Transverse colon (tissue), 4 donors: ENCODE results near the gene TRIP12. TPM values are rescaled to one million over a fixed set of nuclear protein-coding genes. Genes with fewer than 3 reads are reported as not detected.

Experiments
- DNase-seq: peaks from one replicate; pipeline ENCODE4 v3.0.0-alpha.2; 2019
- H3K27ac ChIP-seq, 4 donors: fragments of 200-600 bp; sonication (generic); 2 replicates each; pipeline ENCODE4 v1.5.1; 2016 to 2018; ENCODE audit warnings: inconsistent platforms in 4 of 4
- H3K27me3 ChIP-seq: fragments of 200-600 bp; sonication (generic); 2 replicates; pipeline ENCODE4 v1.5.1; 2017; ENCODE audit warnings: inconsistent platforms
- H3K36me3 ChIP-seq, 4 donors: fragments of 200-600 bp; sonication (generic); 2 replicates each; pipeline ENCODE4 v1.5.1; 2017 to 2019; ENCODE audit warnings: inconsistent platforms in 4 of 4
- H3K4me1 ChIP-seq, 4 donors: fragments of 200-600 bp; sonication (generic); 2 replicates each; pipeline ENCODE4 v1.5.1; 2017 to 2020; ENCODE audit warnings: inconsistent platforms in 4 of 4
- H3K4me3 ChIP-seq, 4 donors: fragments of 200-600 bp; sonication (generic); 1 replicate in 1 of 4; 2 replicates in 3 of 4; pipeline versions ENCODE4 v1.5.1 to v1.6.1; 2017 to 2019; ENCODE audit warnings: inconsistent platforms in 4 of 4
- H3K9me3 ChIP-seq, 2 donors: fragments of 200-600 bp; sonication (generic); 2 replicates each; pipeline ENCODE4 v1.5.1; 2017 to 2019; ENCODE audit warnings: inconsistent platforms in 2 of 2
- CTCF ChIP-seq, 5 experiments: fragments of 200-600 bp in 3 of 5; fragments of 450-650 bp in 2 of 5; sonication (generic) in 3 of 5; IDR thresholded peaks; 1 replicate in 2 of 5; 2 replicates in 3 of 5; pipeline ENCODE4 v1.5.1; 2016 to 2017; ENCODE audit warnings: antibody characterized with exemption in 5 of 5, inconsistent platforms in 3 of 5, mild to moderate bottlenecking in 2 of 5, moderate library complexity in 1 of 5
- EP300 ChIP-seq: sonication (generic); formaldehyde crosslinking; IDR thresholded peaks from one replicate; pipeline ENCODE4 v1.6.1; 2017; ENCODE audit warnings: antibody characterized with exemption, low read depth
- POLR2A ChIP-seq: fragments of 450-650 bp; IDR thresholded peaks from one replicate; pipeline ENCODE4 v1.6.1; 2016; ENCODE audit warnings: antibody characterized with exemption, mild to moderate bottlenecking, moderate library complexity
- POLR2AphosphoS5 ChIP-seq, 3 donors: sonication (generic); formaldehyde crosslinking; IDR thresholded peaks; one replicate each; pipeline ENCODE4 v1.6.1; 2016; ENCODE audit warnings: antibody characterized with exemption in 3 of 3
- WGBS, 2 donors: methylation state at CpG; one replicate each; pipeline ENCODE4 v1.1.5; 2018; ENCODE audit warnings: low coverage in 1 of 2; 5-methylcytosine and 5-hydroxymethylcytosine counted together
- in situ Hi-C, 4 donors: fragments of 200-750 bp; cut with MboI; loops; one replicate each; pipeline versions ENCODE4 v1.15.0 to v1.15.1; 2017; ENCODE audit warnings: low sequenced_read_pairs in 3 of 4, low pct_ligation_motif_present in 1 of 4, low pct_unique_long_range_greater_than_20kb in 1 of 4
- intact Hi-C: fragments of 100-400 bp; cut with DNase I; formaldehyde crosslinking; loops from one replicate; pipeline ENCODE4 v1.15.1; 2023; ENCODE audit warnings: low total_unique reads
- total RNA-seq, 4 donors: library from RNA; depleted of rRNA; stranded (reverse); fragments of >200 nt; gene quantifications; one replicate each; pipeline ENCODE4 v1.1.0, GENCODE V29; 2016

TRIP12 gene
- total RNA-seq, 4 donors from 2014 or later = 143 to 238 (median 158) TPM

- no peak for DNase-seq
- peaks cover 61% of the 10 kb centered on the region for H3K27me3 ChIP-seq
- H3K4me3 ChIP-seq = no peak overlapping the region
- intact Hi-C loops (no loop called here), in situ Hi-C loops (no loop called here)
- TF ChIP-seq POLR2AphosphoS5 (IDR thresholded peaks at IDR 0.05) (no peak), CTCF (IDR thresholded peaks at IDR 0.05) (no peak), POLR2A (no peak), EP300 (no peak)
- 35 to 61% methylated on average over 2 of the region's 2 CpGs for WGBS, 2 donors
- H3K4me1 ChIP-seq = peaks cover 5 to 19% (median 18%) of the 10 kb centered on the region in 4 donors
- no peaks in the 10 kb centered on the region for H3K36me3 ChIP-seq
- H3K9me3 ChIP-seq = no peaks in the 10 kb centered on the region
- H3K27ac ChIP-seq = no peak overlapping the region
These were observed 203.8 kb downstream of the TRIP12 start for GRCh38 chr2:229718057-229718456.

- Histone ChIP-seq H3K27me3 (peaks cover 82% of the 10 kb centered on the region), H3K4me3 (no peak overlapping the region), H3K9me3 (no peaks in the 10 kb centered on the region), H3K4me1 (peaks cover 5 to 19% (median 18%) of the 10 kb centered on the region in 4 donors), H3K27ac (no peak overlapping the region), H3K36me3 (no peaks in the 10 kb centered on the region)
- in situ Hi-C loops = no loop called here
- intact Hi-C loops = no loop called here
- TF ChIP-seq CTCF (IDR thresholded peaks at IDR 0.05) (peak in 2 of 5 experiments; percentile 19 to 25), POLR2AphosphoS5 (IDR thresholded peaks at IDR 0.05) (no peak), POLR2A (no peak), EP300 (no peak)
- peak; percentile 9 for DNase-seq
- 5% methylated on average over 4 of the region's 4 CpGs; no CpG with 5 or more reads in 1 of the 2 donors for WGBS, 2 donors
These were observed 205.8 kb downstream of the TRIP12 start for GRCh38 chr2:229715895-229716507.

- H3K27me3 ChIP-seq = peaks cover 86% of the 10 kb centered on the region
- in situ Hi-C loops = no loop called here
- 2% methylated on average over 47 of the region's 60 CpGs; no CpG with 5 or more reads in 1 of the 2 donors for WGBS, 2 donors
- H3K4me1 ChIP-seq = peaks cover 5 to 19% (median 18%) of the 10 kb centered on the region in 4 donors
- H3K36me3 ChIP-seq = no peaks in the 10 kb centered on the region
- no peaks in the 10 kb centered on the region for H3K9me3 ChIP-seq
- no peak overlapping the region for H3K27ac ChIP-seq
- peak; percentile 39 for DNase-seq
- intact Hi-C loops = no loop called here
- TF ChIP-seq CTCF (IDR thresholded peaks at IDR 0.05) = no peak
- no peak for TF ChIP-seq POLR2A
- no peak for TF ChIP-seq EP300
- H3K4me3 ChIP-seq = peak overlapping the region in 3 of 4 donors; percentile 31 to 43 (median 36)
These were observed 206.9 kb downstream of the TRIP12 start for GRCh38 chr2:229714736-229715541.

- no peak for TF ChIP-seq POLR2A
- no peak for TF ChIP-seq EP300
- no peak for TF ChIP-seq CTCF (IDR thresholded peaks at IDR 0.05)
- no peak for TF ChIP-seq POLR2AphosphoS5 (IDR thresholded peaks at IDR 0.05)
- H3K27me3 ChIP-seq = peaks cover 90% of the 10 kb centered on the region
- in situ Hi-C loops (no loop called here), intact Hi-C loops (no loop called here)
- H3K9me3 ChIP-seq = no peaks in the 10 kb centered on the region
- H3K4me3 ChIP-seq = peak within 1 kb of the TSS in 3 of 4 donors; percentile 31 to 43 (median 36)
- no peak within 1 kb of the TSS for H3K27ac ChIP-seq
- no peaks in the 10 kb centered on the region for H3K36me3 ChIP-seq
- peaks cover 5 to 19% (median 18%) of the 10 kb centered on the region in 4 donors for H3K4me1 ChIP-seq
- 0% methylated on average over 54 of the region's 84 CpGs; no CpG with 5 or more reads in 1 of the 2 donors for WGBS, 2 donors
- DNase-seq = peak; percentile 20
These were observed 207.6 kb downstream of the TRIP12 start, which contains the start of gene DNER for GRCh38 chr2:229714080-229714735. Gene DNER, minus strand, starts transcription at chr2:229714555. Its CDS starts 132 bp downstream, at chr2:229714423.
